ENCODE data around the gene ESCO1. TPM values are rescaled to one million over a fixed set of nuclear protein-coding genes. Genes with fewer than 3 reads are reported as not detected.
"Not testable (repeated sequence)": the region's sequence is repeated elsewhere in the genome, so short reads cannot be mapped to it uniquely, and the experiment has no call there.

ESCO1 gene, protein sequence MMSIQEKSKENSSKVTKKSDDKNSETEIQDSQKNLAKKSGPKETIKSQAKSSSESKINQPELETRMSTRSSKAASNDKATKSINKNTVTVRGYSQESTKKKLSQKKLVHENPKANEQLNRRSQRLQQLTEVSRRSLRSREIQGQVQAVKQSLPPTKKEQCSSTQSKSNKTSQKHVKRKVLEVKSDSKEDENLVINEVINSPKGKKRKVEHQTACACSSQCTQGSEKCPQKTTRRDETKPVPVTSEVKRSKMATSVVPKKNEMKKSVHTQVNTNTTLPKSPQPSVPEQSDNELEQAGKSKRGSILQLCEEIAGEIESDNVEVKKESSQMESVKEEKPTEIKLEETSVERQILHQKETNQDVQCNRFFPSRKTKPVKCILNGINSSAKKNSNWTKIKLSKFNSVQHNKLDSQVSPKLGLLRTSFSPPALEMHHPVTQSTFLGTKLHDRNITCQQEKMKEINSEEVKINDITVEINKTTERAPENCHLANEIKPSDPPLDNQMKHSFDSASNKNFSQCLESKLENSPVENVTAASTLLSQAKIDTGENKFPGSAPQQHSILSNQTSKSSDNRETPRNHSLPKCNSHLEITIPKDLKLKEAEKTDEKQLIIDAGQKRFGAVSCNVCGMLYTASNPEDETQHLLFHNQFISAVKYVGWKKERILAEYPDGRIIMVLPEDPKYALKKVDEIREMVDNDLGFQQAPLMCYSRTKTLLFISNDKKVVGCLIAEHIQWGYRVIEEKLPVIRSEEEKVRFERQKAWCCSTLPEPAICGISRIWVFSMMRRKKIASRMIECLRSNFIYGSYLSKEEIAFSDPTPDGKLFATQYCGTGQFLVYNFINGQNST
- 13.9 and 17.1 TPM in 2 replicates for total RNA-seq (2014; rRNA removed; shearing (Covaris generic))

DNA sequence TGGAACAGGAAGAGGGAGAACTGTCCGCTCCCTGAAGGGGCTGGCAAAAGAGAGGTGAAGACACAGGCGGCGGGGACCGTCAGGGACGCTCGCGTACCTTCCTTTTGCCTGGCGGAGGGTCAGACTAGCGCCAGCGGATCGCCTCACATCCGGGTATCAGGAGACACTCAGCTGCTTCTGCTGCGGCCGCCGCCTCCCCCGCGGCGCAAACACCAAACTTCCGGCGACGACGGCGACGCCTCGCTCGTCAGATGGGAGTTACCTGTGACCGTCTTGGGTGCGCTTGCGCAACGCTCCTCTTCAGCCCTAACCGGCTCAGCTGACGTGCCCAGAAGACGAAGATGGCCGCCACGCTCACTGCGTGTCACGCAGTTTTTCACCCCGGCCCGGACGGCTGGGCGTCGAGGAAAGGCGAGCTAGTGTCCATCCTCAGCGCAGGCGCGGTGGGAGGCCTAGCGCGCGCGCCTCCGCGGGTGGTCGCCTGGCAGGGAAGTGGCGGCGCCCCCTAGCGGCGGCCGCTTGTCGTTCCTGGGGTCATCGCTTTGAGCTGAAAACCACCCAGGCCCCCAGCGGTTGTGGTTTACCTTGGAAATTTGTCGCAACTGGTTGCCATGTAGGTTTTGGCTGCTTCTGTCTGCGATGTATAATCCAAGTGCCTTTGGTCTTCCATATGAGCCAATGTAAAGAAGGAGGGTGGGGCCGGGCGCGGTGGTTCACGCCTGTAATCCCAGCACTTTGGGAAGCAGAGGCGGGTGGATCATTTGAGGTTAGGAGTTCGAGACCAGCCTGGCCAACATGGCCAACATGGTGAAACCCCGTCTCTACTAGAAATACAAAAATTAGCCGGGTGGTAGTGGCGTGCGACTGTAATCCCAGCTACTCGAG lies at the start of gene ESCO1:
Gene ESCO1, minus strand, starts transcription at position 179 of the 885 bp plus-strand sequence. CDS start 25,861 bp downstream, outside the sequence.
- peak; percentile 96 for DNase-seq (ENCODE audit: low read depth)

DNA sequence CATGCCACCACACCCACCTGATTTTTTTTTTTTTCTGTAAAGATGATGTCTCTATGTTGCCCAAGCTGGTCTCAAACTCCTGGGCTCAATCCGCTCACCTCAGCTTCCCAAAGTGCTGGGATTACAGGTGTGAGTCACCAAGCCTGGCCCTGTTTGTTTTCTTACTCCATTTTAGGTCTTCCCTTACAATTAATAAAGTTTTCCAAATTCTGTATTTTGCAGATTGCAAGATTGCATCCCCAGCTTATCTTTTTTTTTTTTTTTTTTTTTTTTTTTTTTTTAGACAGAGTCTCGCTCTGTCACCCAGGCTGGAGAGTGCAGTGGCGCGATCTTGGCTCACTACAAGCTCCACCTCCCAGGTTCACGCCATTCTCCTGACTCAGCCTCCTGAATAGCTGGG lies 39.9 kb upstream of the ESCO1 start:
- DNase-seq (ENCODE audit: low read depth): not testable (repeated sequence)

DNA sequence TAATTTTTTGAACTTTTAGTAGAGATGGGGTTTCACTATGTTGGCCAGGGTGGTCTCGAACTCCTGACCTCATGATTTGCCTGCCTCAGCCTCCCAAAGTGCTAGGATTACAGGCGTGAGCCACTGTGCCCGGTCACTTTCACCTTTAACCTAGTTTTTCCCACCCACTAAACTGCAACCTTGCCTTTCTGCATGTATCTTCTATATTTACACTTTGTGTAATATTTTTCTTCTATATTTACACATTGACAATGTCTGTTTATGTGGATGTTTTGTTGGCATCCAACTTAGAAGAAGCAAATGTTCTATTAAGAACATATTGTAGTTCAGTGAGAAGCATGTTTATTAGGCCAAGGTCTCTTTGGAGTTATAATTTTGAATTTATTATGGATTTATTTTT lies 38.3 kb upstream of the ESCO1 start:
- DNase-seq (ENCODE audit: low read depth): no peak

DNA sequence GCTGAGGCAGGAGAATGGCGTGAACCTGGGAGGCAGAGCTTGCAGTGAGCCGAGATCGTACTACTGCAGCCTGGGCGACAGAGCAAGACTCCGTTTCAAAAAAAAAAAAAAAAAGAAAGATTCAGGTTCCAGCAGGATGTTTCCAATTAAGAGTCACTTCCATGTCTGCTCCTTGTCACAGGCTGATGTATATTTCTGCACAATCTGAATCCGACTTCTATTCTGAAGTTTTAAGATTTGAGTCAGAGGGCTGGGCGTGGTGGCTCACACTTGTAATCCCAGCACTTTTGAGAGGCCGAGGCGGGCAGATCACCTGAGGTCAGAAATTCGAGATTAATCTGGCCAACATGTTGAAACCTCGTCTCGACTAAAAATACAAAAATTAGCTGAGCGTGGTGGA lies 36.3 kb upstream of the ESCO1 start:
- DNase-seq (ENCODE audit: low read depth): no peak

DNA sequence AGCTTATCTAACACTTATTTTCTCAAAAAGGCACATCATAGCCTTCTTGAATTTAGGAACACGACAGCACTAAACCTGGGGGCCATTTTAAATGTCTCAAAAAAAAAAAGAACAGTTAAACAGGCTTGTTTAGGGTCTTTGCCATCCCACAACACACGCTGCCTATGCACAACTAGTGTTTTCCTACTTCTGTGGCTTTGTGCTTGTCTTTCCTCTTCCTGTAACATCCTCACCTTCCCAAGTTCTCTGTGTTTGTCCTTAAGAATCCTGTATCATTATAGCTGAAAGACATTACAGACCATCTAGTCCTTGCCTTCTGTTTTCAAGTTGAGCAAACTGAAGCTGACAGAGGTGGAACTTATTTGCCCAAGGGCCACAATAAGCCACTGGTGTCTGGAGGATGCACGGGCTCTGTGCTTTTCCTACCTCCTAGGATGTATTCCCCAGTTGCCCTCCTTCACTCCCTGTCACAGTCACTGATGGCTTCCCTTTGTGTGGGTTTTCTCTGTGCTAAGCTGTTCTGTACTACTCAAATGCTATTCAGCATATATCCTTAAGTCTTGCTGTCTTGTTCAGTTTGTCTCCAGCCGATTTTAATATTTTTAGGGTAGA lies 34.2 kb upstream of the ESCO1 start:
- DNase-seq (ENCODE audit: low read depth): no peak

DNA sequence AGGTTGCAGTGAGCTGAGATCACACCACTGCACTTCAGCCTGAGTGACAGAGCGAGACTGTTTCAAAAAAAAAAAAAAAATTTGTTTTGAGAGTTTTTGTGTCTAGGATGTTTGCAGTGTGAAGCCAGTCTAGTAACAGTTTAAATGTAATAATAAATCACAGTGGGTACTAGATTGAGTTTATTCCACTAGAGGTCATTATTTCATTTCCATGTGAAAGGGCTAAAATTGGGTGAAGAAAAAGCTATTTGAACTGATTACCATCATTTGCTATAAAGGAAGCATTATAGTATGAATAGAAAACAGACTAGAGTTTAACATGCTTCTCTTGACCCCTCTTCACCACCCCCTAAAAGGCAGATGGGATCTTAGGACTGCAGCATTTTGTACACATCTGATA lies 31.9 kb upstream of the ESCO1 start:
- no peak for DNase-seq (ENCODE audit: low read depth)

DNA sequence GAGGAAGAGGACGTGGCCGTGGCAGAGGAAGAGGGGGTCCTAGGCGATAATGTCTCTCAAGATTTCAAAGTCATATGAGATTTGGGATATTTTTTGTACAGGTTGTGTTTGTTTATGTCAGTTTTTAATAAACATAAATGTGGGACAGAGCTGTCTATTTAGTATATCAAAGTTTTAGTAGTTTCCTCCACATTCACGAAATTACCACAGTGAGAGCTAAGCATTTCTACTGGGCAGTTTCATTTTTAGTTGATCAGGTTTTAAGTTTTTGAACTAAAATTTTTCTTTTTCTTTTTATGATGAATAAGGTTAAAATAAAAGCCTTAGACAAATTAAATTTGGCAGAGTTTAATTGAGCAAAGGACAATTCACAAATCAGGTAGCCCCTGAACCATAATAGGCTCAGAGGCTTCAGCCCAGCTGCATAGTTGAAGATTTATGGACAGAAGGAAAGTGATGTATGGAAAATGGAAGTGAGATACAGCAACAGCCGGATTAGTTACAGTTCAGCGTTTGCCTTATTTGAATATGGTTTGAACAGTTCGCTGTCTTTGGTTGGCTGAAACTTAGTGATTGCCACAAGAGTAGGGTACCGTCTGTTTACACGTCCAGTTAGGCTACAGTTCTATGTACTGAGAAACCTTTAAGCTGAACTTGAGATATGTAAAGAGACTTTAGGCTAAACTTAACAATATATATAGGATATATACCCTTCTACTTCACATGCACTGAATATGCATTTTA lies 28.8 kb upstream of the ESCO1 start:
- no peak for DNase-seq (ENCODE audit: low read depth)

DNA sequence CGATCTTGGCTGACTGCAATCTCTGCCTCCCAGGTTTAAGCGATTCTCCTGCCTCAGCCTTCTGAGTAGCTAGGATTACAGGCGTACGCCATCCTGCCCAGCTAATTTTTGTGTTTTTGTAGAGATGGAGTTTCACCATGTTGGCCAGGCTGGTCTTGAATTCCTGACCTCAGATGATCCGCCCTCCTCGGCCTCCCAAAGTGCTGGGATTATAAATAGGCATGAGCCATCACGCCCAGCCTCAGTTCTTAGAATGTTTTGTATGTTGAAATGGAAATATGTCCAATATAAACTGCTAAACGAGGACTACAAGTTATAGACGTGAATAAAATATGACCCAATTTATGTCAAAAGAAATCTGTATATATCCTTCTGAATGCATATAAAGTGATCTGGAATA lies 21.1 kb upstream of the ESCO1 start:
- not testable (repeated sequence) for DNase-seq (ENCODE audit: low read depth)

DNA sequence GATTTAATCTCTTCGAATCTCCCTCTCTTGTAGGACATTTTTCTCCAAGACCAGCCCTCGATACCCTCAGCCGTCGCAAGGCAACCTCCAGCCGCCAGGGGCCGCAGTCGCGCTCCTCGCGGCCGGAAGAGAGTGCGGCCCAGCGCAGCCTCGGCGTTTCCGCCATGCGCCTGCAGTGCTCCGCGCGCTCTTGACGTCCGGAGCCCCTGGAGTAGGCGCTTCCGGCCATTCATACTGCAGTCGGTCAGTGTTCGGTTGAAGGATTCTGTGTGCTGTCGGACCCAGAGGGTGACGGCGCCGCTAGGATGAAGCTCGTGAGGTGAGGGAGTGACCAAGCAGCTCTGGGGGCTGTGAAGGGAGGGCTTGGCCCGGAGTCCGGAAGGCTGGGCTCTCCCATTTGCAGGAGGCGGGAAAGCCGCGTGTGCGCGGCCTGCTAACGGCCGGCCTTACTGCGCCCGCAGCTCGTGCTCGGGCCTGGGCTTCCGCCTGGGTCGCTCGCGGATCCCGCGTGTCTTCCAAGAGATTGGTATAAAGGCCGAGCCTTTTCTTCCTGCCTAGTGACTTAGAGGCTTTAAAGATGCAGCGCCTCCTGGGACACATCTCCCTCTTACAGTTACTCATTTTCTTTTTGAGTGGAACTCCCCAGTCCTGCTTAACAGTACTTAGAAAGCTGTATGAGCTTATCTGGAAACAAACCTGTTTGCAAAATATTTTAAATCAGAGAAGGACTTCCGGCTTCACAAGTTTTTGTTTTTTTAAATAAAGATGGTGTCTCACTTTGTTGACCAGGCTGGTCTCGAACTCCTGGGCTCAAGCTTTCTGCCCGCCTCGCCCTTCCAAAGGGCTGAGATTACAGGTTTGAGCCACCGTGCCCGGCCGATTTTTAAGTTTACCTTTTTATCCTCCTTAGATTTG lies 11.9 kb upstream of the ESCO1 start, which contains the start of gene SNRPD1:
Gene SNRPD1, plus strand, starts transcription at position 190 of the 915 bp plus-strand sequence. Its CDS starts 116 bp downstream, at position 306.
- peak; percentile 87 for DNase-seq (ENCODE audit: low read depth)

DNA sequence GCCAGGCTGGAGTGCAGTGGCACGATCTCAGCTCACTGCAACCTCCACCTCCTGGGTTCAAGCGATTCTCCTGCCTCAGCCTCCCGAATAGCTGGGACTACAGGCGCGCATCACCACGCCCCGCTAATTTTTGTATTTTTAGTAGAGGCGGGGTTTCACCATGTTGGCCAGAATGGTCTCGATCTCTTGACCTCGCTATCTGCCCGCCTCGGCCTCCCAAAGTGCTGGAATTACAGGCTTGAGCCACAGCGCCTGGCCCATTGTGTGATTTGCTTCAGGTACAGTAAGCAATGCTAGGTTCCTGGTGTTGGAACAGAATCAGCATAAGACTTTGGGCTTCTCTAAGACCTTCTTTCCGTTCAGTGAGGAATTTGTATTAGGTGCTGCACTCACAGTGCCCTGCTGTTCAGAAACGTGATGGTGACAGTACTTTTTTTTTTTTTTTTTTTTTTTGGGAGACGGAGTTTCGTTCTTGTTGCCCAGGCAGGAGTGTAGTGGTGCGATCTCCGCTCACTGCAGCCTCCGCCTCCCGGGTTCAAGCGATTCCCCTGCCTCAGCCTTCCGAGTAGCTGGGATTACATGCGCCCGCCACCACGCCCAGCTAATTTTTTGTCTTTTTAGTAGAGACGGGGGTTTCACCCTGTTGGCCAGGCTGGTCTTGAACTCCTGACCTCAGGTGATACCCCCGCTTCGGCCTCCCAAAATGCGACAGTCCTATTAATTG lies 11.1 kb upstream of the ESCO1 start:
- peak; percentile 11 for DNase-seq (ENCODE audit: low read depth)

DNA sequence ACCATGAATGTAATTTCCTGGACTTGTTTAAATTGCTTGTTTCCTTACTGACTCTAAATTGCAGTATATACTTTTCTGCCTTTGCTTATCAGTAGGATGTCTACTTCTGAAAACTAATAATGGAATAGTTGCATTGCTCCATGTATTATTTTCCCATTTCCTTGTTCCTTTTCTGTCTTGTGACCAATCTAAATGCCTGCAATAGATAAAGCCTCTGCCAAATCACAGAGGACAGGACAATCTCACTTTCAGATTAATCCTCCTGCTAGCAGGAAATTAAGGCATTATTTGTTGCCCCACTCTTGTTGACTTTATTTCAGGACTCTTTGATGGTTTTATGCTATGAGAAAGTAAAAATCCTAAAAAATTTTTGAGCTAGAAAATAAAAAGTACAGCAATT lies 4.7 kb upstream of the ESCO1 start:
- DNase-seq (ENCODE audit: low read depth): no peak

DNA sequence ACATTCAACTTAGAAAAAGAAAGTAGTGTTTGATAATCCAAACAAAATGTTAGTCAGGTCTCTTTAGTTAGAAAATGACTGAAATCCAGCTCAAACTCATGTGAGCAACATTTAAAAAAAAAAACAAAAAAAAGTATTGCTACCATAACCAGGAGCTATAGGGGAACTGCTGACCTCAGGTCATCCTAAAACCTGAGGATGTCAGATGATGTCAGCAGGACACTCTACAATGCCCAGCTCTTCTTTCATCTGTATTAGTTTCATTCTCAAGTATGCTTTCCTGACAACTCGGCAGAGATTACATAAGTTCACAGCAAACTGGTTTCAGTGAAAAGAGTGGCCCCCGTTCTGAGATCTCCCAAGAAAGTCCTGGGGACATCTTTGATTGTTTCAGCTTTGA lies 4.2 kb upstream of the ESCO1 start:
- no peak for DNase-seq (ENCODE audit: low read depth)

DNA sequence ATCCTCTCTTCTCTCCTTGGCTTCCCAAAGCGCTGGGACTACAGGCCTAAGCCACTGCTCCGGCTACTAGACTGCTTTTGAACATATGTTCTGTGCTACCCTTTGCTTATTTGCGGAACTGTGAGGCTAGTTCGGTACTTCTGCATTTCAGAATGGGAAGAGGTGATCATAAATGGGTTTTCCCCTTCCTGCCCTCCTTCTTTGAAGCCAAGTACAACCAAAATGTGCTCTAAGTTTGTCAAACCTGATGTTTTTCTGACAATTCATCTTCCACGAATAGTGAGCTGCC lies 1.7 kb upstream of the ESCO1 start:
- no peak for DNase-seq (ENCODE audit: low read depth)

DNA sequence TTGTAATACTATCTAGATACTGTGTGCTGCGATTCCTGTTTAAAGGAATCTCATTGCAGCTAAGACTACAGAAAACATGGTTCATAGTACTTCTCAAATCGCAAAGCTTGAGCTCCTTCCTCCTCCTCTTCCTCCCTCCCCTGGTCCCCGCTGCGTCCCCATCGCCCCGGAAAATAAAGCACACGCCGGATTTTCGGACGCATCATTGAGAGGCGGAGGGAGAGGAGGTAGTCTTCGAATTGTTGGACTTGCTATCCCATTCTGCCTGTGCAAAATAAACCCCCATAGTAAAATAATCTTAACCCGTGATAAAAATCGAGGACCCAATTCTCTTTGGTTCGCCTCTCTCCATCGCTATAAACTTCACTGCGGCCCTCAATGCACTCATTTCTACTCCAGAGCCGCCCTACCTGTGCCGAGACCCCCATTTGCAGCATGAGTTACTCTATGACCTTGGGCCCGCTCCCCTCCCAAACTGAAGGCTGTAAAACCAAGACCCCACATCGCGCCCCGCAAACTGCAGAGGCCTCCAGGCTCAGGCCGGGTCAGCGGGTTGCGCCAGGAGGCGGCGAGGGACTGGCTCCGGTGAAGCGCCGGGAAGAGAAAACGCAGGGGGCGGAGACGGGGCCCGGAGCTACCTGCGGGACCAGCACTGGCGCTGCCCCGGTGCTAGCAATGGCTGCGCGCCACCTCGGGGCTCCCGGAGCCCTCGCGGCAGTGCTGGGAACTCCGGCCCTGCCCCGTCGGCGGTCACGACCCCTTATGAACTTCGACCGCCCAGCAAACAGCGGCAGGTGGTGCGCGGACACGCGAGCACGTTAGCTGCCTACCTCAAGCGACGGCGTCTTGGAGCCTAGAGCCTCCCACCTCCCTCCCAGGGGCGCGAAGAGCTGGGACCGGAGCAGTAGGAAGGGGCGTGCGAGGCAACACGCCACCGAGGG lies 649 bp downstream of the ESCO1 start:
- no peak for DNase-seq (ENCODE audit: low read depth)

DNA sequence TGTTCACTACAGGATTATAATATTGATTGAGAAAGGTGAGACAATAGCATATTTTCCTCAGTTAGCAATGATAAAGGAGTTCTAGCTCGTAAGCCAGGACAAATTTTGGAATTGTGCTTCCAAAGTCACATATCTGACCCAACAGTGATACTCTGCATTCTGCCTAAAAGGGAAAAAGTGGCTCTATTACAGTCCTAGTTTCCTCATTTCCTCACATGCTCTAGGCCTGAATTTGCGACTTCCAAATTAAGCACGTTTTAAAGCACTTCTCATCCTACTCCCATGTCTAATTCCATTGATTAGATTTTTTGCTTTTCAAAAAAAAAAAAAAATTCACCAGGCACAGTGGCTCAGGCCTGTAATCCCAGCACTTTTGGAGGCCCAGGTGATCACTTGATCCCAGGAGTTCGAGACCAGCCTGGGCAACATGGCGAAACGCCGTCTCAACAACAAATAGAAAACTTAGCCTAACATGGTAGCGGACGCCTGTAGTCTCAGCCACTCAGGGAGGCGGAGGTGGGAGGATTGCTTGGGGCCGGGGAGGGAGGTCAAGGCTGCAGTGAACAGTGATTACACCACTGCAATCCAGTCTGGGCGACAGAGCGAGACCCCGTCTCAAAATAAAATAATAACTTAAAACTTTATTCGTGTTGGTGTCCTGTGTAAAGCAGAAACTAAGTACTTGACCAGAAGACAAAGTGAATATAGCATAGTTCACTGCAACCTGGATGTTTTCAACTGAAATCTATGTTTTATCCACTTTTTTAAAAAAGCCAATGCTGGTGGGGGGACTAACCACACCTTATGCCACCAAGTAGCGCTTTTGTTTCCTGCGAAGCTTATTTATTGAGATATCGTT lies 1.5 kb downstream of the ESCO1 start:
- DNase-seq (ENCODE audit: low read depth): peak; percentile 50

DNA sequence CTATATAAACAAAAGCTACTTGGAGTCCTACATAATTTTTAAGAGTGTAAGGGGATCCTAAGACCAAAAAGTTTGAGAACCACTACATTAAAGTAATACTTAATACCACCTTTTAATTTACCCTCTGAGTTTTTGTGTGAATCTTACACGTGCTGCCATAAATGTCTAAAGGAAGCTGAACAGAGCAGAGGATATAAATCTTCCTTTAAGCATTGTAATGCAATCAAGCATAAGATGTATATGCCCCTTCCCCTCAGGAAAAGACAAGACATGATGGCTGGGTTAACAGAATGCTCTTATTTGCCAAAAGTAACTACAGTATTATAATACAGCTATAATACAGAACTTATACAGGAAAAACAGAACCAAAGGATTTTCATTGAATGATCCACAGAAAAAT lies 2.9 kb downstream of the ESCO1 start:
- no peak for DNase-seq (ENCODE audit: low read depth)
